Measurements from ENCODE around the gene OR10P1.

OR10P1 gene

DNA sequence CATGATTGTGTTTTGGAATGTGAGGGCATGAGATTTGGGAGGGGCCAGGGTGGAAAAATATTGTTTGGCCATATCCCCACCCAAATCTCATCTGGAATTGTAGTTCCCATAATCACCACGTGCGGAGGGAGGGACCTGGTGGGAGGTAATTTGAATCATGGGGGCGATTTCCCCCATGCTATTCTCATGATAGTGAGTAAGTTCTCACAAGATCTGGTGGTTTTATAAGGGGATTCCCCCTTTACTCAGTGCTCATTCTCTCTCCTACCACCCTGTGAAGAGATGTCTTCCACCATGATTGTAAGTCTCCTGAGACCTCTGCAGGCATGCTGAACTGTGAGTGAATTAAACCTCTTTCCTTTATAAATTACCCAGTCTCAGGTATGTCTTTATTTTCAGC, 15.7 kb downstream of the OR10P1 start:
- no peak for DNase-seq

- DNase-seq = no peak
These were observed 16.3 kb downstream of the OR10P1 start for GRCh38 chr12:55653031-55653430.

- no peak for DNase-seq
These were observed 18.0 kb downstream of the OR10P1 start for GRCh38 chr12:55654511-55655214.

- no peak for DNase-seq
These were observed 20.5 kb downstream of the OR10P1 start for GRCh38 chr12:55657212-55657611.

- no peak for DNase-seq
These were observed 21.5 kb downstream of the OR10P1 start for GRCh38 chr12:55658212-55658611.

- DNase-seq = no peak
These were observed 22.1 kb downstream of the OR10P1 start for GRCh38 chr12:55658635-55659391.

DNA sequence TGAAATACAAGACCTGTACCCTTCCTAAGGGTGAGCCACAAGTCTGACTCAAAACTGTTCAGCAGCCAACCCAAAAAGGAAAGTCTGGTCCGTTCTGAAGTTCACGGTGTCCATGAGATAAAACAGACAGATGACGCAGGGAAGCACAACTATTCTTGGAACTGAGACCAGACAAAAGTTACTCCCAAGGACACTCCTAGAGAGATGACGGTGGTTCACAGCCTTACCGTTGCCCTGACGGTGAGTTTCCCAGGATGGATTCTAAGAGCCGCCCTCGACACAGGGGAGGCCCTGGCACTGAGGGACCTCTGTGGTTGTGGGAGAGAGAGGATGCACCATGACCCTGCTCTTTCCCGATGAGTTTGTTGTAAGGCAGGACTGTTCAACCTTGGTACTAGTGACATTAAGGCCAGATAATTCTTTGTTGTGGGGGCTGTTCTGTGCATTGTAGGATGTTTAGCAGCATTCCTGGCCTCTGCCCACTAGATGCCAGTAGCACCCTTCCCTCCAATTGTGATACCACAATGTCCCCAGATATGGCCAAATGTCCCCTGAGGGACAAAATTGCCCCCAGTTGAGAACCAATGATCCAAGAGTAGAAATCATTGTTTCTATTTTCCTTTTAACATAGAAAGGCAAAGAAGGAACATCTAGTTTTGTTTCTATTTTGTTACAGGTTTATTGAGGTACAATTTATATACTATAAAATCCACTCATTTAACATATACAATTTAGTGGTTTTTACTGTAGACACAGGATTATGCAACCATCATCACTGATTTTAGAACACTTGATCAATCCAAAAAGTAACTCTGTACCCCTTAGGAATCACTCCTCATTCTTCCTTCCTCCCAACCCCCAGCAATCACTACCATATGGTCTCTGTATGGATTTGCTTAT, 23.0 kb downstream of the OR10P1 start:
- peak; percentile 39 for DNase-seq

DNA sequence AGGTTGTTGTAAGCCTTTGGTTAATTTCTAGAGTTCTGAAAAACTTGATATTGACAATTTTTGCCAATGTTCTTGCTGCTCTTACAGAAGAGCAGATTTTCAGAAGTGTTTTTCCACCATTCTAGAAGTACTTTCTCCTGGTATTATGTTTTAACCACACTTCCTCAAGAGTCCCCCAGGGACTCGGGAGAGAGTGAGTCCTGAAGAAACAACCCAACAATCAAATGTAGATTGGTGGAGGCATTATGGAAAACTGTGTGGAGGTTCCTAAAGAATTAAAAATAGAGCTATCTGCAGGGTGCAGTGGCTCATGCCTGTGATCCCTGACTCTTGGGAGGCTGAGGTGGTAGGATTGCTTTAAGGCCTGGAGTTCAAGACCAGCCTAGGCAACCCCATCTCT, 26.7 kb downstream of the OR10P1 start:
- DNase-seq = no peak

DNA sequence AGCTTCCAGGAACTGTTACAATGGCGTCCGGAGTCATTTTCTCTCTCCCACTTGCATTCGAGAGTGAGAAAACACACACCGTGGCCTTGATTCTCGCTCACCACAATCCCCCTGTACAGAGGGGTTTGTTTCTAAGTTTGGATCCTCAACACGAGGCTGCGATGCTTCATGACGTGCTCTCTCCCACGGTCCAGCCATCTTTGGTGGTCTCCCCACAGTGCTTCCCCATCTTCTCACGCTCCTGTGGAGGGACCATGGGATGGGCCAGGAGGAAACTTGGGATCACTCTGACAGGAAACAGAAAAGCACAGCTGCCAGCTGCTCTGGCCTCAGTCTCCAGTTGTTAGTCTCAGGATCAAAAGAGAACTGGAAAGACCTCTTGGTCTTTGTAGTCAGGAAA, 28.1 kb downstream of the OR10P1 start:
- no peak for DNase-seq

- DNase-seq = no peak
These were observed 29.8 kb downstream of the OR10P1 start for GRCh38 chr12:55666508-55666907.

- no peak for DNase-seq
These were observed 33.6 kb downstream of the OR10P1 start for GRCh38 chr12:55670276-55670675.

- DNase-seq = no peak
These were observed 35.1 kb downstream of the OR10P1 start for GRCh38 chr12:55671746-55672145.

DNA sequence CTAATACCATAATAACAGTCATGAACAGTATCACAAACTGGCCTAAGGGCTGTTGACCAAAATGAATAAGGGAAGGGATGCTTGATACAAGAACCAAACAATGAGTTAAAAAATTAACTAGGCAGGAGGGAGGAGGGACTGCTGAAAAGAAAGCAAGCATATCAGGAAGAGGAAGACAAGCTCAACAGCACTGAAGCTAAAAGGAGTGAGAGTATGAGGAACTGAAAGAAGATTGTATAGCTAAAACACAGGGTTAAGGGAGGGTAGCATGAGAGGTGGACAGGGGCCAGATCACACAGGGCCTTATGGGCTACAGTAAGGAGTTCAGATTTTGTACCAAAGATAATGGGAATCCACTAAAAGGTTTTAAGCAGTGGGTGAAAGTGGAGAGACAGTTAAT, 36.9 kb downstream of the OR10P1 start:
- DNase-seq = no peak

DNA sequence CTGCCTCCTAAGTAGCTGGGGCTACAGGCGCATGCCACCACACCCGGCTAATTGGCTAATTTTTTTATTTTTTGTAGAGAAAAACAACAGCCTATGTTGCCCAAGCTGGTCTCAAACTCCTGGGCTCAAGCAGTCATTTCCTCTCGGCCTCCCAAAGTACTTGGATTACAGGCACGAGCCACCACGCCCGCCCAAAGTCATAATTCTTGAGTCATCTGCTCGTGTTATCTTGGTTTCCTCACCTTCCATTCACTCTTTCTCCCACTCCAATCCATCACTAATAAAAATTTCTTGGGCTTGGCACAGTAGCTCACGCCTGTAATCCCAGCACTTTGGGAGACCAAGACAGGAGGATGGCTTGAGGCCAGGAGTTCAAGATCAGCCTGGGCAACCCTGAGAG, 39.0 kb downstream of the OR10P1 start:
- no peak for DNase-seq

DNA sequence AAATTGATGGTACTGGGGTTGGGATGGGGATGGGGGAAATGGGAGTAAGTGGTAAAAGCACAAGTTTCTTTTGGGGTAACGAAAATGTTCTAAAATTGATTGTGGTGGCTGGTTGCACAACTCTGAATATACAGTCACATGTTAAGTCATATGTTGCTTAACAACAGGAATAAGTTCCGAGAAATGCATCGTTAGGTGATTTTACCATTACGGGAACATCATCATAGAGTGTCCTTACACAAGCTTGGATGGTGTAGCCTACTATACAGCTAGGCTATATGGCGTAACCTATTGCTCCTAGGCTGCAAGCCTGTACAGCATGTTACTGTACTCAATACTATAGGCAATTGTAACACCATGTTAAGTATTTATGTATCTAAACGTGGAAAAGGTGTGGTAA, 40.0 kb downstream of the OR10P1 start:
- no peak for DNase-seq

DNA sequence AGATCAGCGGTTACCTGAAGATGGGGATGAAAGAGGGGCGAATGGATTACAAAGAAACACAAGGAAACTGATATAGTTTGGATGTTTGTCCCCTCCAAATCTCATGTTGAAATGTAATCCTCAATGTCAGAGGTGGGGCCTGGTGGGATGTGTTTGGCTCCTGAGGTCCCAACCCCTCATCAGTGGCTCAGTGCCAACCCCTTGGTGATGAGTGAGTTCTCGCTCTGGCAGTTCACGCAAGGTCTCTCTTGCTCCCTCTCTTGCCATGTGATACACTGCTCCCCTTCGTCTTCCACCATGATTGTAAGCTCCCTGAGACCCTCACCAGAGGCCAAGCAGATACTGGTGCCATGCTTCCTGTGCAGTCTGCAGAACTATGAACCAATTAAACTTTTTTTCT, 43.0 kb downstream of the OR10P1 start:
- DNase-seq = no peak

- peak; percentile 92 for DNase-seq
These were observed 44.7 kb downstream of the OR10P1 start for GRCh38 chr12:55681142-55682077.

DNA sequence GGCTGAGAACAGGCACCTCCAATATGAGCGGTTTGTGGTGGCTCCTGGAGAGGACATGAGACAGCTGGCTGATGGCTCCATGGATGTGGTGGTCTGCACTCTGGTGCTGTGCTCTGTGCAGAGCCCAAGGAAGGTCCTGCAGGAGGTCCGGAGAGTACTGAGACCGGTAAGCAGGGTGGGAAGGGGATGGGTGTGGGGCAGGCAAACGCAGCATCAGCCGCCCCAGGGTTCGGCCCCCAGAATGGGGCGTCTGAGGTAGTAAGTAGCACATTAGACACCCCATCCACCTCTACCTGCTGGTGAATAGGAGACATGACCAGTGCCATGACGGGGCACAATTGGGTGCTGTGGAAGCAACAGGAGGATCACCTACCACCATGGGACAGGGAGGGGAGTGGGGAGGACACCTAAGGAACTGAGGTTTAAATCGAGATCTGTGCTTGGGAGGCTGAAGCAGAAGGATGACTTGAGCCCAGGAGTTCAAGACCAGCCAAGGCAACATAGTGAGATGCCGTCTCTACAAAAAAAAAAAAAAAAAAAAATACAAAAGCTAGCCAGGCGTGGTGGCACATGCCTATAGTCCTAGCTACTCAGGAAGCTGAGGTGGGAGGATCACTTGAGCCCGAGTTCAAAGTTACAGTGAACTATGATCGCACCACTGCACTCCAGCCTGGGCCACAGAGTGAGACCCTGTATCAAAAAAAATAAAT, 45.5 kb downstream of the OR10P1 start:
- DNase-seq = peak; percentile 58

GRCh38 chr12:55683676-55684075, 47.0 kb downstream of the OR10P1 start:
- DNase-seq = no peak

DNA sequence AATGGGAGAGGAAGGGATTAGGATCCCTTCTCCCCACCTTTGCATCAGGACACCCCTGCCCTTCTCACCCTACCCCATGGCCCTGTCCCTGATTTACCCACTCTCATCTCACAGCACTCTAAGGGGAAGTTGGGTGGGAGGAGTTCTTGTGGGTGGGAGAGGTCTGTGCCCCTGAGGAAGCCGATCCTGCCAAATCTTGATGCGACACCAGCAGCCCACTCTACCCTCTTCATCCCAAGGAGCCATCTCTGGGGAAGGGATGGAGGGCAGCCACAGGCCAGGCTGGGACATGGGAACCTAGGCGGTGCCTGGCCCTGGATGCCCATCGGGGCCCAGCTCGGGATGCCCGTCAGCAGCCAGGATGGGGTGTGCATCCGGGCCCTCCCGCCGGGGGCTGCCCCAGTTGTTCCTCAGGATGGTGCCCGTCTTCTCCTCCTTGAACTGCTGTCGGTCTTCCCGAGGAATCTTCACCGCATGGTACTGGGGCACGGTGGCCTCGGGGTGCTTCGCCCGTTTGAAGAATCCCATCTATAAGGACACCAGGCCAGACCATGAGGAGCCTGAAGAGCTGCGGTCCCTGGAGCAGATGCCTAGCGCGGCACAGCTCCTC, 48.2 kb downstream of the OR10P1 start:
- DNase-seq = no peak

DNA sequence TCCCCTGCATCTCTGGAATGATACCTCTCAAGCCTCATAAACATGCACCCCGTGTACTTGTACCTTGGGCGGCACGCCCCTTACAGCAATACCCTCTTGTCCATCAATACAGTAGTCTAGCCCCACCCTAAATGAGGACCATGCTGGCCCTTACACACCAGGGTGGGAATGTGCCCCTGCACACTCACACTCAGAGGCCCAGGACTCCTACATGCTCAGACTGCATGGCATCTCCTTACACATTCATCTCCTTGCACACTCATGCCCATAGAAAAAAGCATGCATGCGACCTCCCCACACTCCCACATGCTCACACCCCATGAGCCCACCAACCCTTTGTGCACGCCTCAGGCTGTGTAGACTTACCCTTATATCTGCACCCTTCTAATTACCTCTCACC, 49.0 kb downstream of the OR10P1 start:
- DNase-seq = no peak

All from DMS53 (cell line).